GM21528 (cell line): ENCODE data around the gene PPARG.
"Not testable (repeated sequence)": the region's sequence is repeated elsewhere in the genome, so short reads cannot be mapped to it uniquely, and the experiment has no call there.

Source experiments
- ATAC-seq: cut with Tn5 transposase; IDR thresholded peaks from one replicate; pipeline ENCODE4 v1.9.1; 2021; ENCODE audit warnings: mild to moderate bottlenecking, moderate library complexity; ENCODE audit not compliant: unreplicated experiment, low FRiP score

PPARG gene

DNA sequence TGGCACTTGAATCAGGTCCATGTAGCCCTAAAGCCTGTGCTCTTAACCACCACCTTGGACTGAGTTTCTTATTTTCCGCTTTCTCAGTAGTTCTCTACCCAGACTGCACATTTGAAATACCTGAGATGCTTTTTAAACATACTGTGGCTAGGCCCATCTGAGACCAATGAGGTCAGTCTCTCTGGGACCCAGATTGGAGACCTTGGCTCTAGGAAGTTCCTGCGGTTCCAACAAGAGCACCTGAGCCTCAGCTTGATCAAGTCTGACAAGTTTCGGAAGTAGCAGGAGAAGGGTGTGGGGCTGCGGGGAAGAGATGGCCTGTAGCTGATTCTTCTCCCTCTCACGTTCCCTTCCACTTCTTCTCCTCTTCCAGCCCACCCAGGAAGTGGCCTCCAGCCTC lies 183.9 kb downstream of the PPARG start:
- no peak for ATAC-seq

DNA sequence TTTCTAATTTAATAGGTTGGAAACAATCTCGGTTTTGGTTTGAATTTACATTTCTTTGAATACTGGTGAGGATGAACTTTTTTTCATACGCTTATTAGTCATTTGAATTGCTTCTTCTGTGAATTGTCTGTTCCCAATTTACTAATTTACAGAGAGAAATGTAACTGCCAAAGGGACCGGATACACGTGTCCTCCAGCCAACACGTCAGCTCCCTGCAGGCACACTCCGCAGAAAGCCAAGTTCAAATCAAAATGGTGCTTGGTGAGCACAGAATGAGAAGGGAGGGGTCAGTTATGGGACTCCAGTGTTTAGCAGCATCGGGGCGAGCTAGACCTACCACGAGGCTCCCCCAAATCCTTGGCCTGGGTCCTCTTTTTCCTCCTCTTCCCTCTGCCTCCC lies 184.6 kb downstream of the PPARG start:
- no peak for ATAC-seq

DNA sequence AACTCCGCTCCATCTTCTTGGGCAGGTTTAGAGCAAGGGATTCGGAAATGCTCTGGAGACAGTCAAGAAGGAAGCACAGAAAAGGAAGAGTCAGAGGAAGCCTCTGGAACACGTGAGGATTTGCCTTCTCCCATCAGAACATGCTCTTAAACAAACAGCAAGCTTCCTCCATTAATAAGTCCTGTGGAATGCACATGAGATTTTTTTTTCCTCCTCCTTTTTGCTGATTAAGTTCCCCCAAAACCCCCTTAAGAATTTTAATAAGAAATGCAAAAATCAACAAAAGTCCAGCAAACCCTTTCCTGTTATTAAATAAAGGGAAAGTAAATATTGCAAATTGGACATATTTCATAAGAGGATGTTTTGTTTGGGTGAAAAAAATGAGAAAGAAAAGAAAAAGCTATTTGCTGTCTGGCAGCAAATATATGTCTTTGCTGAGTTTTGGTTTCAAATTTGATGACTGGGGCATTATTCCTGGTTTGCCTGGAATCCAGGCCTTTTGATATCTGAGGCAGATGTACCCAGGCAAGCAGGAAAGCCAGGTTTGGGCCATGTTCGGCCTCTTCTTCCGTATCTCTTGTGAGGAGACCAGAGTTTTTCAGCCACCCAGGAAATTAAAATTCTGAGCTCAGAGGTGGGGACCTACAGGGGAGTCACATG lies 187.5 kb downstream of the PPARG start:
- ATAC-seq, result no peak

DNA sequence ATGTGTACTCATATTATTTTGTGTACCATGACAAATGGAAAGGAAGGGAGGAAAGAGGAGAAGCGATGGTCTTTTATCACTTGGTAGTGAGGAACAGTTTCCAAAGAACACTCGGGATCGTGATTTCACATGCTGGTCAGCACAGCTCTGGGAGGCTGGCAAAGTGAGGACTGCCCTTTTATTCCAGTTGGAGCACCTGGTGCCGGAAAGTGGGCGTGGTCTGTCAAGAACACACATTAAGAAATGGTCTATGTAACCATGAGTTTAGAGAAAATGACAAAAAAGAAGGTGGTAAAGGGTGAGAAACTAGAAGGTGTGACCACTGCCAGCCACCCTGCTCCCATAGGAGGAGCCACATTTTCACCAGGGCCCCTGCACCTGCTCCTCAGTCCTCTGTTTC lies 188.4 kb downstream of the PPARG start:
- ATAC-seq, result no peak

DNA sequence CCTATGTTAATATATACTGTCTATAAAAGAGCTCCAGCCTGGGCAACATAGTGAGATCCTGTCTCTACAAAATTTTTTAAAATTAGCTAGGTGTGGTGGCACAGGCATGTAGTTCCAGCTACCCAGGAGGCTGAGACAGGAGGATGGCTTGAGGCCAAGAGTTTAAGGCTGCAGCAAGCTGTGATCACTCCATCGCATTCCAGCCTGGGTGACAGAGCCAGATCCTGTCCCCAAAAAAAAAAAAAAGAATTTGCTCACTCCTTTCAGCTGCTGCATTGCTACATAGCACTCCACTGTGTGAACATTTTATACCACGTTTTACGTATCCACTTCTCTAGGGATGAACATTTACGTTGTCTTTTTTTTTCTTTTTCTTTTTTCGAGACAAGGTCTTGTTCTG lies 189.5 kb downstream of the PPARG start:
- no peak for ATAC-seq

DNA sequence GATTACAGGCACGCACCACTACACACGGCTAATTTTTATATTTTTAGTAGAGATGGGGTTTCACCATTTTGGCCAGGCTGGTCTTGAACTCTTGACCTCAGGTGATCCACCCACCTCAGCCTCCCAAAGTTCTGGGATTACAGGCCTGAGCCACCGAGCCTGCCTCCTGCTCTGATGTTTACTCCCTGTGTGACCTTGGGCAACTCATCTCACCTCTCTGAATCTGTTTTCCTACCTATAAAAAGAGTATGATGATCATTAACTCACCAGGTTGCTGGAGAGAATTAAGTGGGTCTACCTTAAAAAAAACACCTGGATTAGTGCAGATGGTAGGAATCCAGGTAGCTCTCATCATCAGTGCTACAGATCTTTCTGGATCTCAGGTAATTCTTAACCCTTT lies 190.3 kb downstream of the PPARG start:
- ATAC-seq, result not testable (repeated sequence)

DNA sequence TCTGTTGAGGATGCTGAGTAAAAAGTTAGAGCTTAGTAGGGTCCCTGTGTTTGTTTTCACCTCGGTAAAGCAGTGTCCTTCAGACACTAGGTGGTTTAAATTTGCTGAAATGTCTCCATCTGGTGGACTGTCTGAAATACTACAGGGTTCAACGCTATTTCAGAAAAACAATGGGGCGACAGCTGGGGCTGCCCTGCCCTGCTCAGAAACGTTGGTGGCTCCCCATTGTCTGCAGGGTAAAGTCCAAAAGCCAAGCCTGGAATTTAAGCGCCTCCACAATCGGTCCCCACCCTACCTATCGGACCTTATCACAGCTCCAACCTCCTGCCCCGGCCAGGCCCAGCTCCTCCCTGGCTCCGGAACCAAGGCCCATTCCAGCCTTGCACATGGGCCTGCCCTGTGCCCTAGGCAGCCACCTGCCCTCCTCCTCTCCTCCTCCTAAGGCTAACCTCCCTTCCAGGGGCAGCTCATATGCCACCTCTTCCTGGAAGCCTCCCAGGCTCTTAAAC lies 191.1 kb downstream of the PPARG start:
- no peak for ATAC-seq

DNA sequence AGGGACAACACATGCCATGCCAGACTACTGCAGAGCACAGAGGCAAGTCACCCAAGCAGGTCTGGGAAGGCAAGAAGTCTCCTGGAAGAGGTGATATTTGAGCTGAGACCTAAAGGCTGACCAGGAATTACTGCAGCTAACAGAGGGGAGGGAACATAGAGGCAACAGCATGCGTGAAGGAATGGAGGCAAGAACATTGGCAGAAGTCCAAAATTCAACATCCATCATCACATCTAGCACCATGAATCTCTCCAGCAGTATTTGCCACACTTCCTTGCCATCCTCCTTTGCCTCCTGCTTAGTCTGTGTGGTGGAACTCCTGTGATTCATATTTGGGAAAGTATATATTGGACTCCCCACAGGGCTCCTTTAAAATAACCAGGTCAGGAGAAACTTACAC lies 194.5 kb downstream of the PPARG start:
- no peak for ATAC-seq

DNA sequence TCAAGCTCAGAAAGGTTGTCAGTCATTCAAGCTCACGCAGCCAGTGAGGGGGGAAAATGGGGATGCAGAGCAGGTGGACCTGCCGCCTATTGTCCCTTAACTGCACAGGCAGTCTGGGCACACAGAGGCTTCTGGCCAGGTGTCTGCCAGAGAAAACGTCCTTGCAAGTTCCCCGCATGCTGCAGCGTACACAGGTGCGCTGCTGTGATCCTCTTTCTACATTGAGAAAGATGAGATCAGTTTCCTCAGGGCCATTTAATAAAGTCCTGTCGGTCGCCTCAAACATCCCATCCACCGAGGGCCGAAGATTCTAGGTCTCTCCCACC lies 195.0 kb downstream of the PPARG start:
- peak; percentile 7 for ATAC-seq
